ENCODE results near the gene RNF125.
A peak's percentile ranks its signal among the peaks of the same experiment; 100 is the strongest.

RNF125 gene

GRCh38 chr18:32091724-32092421 is 73.2 kb downstream of the RNF125 start, which contains the start of gene RNF138 (continued):
- TF ChIP-seq ZNF366 (tag by site-specific recombination; conservative IDR thresholded peaks at IDR 0.05) (peak; percentile 51), ZNF645 (tag by site-specific recombination; IDR thresholded peaks at IDR 0.05) (no peak), ZNF423 (tag by site-specific recombination; IDR thresholded peaks at IDR 0.05) (no peak), ZNF157 (tag by site-specific recombination; IDR thresholded peaks at IDR 0.05) (no peak), ZNF670 (tag by site-specific recombination; IDR thresholded peaks at IDR 0.05; ENCODE audit: low read depth) (no peak), ZNF394 (tag by site-specific recombination; IDR thresholded peaks at IDR 0.05; ENCODE audit: borderline replicate concordance) (peak; percentile 46; the same call in 1 of the 2 replicates), ZNF16 (tag by site-specific recombination; IDR thresholded peaks at IDR 0.05; ENCODE audit: low read depth) (no peak), ZNF621 (tag by site-specific recombination; IDR thresholded peaks at IDR 0.05) (no peak), ZNF248 (tag by site-specific recombination; IDR thresholded peaks at IDR 0.05) (no peak), PRDM1 (tag by site-specific recombination; IDR thresholded peaks at IDR 0.05) (no peak), TCF7L2 (IDR thresholded peaks at IDR 0.05; ENCODE audit: borderline replicate concordance, low read depth, low read length) (no peak), TRIM28 (IDR thresholded peaks at IDR 0.05; ENCODE audit: borderline replicate concordance, low read length) (peak; percentile 69; the same call in 1 of the 2 replicates), ZNF560 (tag by site-specific recombination; IDR thresholded peaks at IDR 0.05; ENCODE audit: borderline replicate concordance) (no peak), ZNF610 (tag by site-specific recombination; IDR thresholded peaks at IDR 0.05; ENCODE audit: borderline replicate concordance) (no peak), ZNF146 (tag by site-specific recombination; IDR thresholded peaks at IDR 0.05) (no peak), ZNF302 (tag by site-specific recombination; IDR thresholded peaks at IDR 0.05; ENCODE audit: low read depth) (no peak), OVOL3 (tag by site-specific recombination; IDR thresholded peaks at IDR 0.05) (0 out of 2 replicates have a peak, but pooled peaks have one; percentile 42), ZNF629 (tag by site-specific recombination; IDR thresholded peaks at IDR 0.05) (peak; percentile 92), KLF8 (tag by site-specific recombination; IDR thresholded peaks at IDR 0.05) (no peak), CTCF (tag by site-specific recombination; IDR thresholded peaks at IDR 0.05) (no peak; the same call in 1 of the 2 replicates), ZNF555 (tag by site-specific recombination; conservative IDR thresholded peaks at IDR 0.05) (no peak), ZNF626 (tag by site-specific recombination; IDR thresholded peaks at IDR 0.05) (no peak), ZNF660 (tag by site-specific recombination; IDR thresholded peaks at IDR 0.05) (peak; percentile 50; the same call in 1 of the 2 replicates), ZNF184 (tag by site-specific recombination; IDR thresholded peaks at IDR 0.05) (no peak), ZNF112 (tag by site-specific recombination; IDR thresholded peaks at IDR 0.05) (no peak), ZNF777 (tag by site-specific recombination; IDR thresholded peaks at IDR 0.05; ENCODE audit: borderline replicate concordance) (peak; percentile 73; the same call in 1 of the 2 replicates)
- TF ChIP-seq, protein P1, sequence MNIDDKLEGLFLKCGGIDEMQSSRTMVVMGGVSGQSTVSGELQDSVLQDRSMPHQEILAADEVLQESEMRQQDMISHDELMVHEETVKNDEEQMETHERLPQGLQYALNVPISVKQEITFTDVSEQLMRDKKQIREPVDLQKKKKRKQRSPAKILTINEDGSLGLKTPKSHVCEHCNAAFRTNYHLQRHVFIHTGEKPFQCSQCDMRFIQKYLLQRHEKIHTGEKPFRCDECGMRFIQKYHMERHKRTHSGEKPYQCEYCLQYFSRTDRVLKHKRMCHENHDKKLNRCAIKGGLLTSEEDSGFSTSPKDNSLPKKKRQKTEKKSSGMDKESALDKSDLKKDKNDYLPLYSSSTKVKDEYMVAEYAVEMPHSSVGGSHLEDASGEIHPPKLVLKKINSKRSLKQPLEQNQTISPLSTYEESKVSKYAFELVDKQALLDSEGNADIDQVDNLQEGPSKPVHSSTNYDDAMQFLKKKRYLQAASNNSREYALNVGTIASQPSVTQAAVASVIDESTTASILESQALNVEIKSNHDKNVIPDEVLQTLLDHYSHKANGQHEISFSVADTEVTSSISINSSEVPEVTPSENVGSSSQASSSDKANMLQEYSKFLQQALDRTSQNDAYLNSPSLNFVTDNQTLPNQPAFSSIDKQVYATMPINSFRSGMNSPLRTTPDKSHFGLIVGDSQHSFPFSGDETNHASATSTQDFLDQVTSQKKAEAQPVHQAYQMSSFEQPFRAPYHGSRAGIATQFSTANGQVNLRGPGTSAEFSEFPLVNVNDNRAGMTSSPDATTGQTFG (tag by site-specific recombination; IDR thresholded peaks at IDR 0.05; ENCODE audit: borderline replicate concordance), result no peak

Measured in HEK293 (cell line).